NCI-H345 treated with DMSO at 0.1 percent for 48 hours (cell line): Measurements from ENCODE around the gene RAB11FIP4.
"Not testable (repeated sequence)": the region's sequence is repeated elsewhere in the genome, so short reads cannot be mapped to it uniquely, and the experiment has no call there.

ENCODE experiments used
- DNase-seq: peaks from one replicate; lab custom pipeline; 2025; ENCODE audit not compliant: unreplicated experiment; lab: John Stamatoyannopoulos, UW

The RAB11FIP4 gene, protein sequence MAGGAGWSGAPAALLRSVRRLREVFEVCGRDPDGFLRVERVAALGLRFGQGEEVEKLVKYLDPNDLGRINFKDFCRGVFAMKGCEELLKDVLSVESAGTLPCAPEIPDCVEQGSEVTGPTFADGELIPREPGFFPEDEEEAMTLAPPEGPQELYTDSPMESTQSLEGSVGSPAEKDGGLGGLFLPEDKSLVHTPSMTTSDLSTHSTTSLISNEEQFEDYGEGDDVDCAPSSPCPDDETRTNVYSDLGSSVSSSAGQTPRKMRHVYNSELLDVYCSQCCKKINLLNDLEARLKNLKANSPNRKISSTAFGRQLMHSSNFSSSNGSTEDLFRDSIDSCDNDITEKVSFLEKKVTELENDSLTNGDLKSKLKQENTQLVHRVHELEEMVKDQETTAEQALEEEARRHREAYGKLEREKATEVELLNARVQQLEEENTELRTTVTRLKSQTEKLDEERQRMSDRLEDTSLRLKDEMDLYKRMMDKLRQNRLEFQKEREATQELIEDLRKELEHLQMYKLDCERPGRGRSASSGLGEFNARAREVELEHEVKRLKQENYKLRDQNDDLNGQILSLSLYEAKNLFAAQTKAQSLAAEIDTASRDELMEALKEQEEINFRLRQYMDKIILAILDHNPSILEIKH

DNA sequence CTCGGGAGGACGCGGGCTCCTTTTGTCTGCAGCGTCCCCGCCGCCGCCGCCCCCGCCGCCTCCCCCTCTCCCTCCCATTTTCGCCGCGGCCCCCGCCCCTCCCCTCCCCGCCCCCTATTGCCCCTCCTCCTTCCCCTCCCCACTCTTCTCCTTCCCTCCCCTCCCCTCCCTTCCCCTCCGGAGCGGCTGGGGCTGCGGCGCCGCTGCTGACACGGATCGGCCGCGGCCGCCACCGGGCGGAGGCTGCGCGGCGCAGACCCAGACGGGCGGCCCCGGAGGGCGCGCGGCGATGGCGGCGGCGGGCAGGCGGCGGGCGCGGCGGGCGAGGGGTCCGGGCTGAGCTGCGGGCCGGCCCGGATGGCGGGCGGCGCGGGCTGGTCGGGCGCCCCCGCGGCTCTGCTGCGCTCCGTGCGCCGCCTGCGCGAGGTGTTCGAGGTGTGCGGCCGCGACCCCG, at the start of gene RAB11FIP4:
RAB11FIP4 (plus strand) TSS at position 180 of the 454 bp plus-strand sequence; CDS start at position 358, 178 bp downstream.
- DNase-seq = no peak

DNA sequence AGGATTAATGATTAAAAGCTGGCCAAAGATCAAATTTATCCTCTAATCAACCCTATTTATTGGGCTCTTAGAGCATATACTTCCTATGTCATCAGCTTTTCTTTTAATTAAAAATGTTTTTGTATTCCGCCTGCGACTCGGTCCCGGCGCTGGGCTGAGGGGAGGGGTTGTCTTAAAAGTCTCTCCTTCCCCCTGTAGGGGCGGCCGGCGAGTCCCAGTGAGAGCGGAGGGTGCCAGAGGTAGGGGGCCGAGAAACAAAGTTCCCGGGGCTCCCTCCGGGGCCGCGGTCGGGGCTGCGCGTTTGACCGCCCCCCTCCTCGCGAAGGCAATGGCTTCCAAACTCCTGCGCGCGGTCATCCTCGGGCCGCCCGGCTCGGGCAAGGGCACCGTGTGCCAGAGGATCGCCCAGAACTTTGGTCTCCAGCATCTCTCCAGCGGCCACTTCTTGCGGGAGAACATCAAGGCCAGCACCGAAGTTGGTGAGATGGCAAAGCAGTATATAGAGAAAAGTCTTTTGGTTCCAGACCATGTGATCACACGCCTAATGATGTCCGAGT, 46.2 kb upstream of the RAB11FIP4 start:
- not testable (repeated sequence) for DNase-seq

DNA sequence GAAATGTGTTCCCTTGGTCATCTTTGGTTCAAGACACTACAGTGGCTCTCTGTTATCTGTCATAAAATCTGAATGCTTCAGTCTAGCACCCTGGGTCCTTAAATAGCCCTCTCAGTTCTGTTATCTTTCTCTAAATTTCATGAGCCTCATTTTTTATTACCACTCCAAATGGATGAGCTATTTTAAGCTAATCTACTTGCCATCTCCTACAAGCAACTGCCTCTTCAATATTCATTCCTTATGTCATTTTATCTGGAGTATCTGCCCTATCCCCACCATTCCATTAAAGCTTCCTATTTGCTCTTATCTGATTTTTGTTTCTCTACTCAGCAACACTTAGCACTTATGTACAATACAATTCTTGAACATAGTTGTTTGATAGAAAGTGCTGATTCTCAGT, 42.0 kb upstream of the RAB11FIP4 start:
- DNase-seq = no peak

DNA sequence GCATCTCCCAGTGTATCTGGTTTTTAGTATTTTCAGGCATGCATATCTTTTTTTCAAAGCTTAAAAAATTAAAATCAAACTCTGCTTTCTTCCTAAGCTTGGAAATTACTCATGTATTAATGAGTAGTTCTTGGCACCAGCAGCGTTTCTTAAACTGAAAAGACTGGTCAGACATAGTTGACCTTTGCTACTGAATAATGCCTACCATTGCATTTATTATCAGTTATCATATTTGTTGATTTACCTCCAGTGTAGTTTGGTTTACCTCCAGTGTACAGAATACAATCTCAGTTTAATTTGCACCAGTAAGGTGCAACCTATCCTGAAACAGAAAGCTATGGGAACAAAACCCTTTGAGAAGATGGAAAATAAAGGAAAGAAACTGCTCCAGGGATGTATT, 35.5 kb upstream of the RAB11FIP4 start:
- no peak for DNase-seq

DNA sequence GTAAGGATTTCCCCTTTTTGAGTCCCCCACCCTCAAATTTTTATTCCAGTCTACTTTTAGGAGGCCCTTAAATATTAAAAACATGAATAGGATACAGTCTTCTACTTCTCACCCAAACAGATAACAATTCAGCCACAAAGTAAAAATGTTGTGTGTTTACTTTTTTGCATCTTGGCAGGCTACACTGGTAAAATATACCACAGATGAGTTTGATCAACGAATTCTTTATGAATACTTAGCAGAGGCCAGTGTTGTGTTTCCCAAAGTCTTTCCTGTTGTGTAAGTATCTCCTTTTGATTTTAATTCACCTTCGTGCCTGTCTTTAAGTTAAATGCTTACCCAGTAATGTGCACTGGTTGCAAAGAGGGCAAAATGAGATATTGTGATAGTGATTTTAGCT, 34.4 kb upstream of the RAB11FIP4 start:
- no peak for DNase-seq

DNA sequence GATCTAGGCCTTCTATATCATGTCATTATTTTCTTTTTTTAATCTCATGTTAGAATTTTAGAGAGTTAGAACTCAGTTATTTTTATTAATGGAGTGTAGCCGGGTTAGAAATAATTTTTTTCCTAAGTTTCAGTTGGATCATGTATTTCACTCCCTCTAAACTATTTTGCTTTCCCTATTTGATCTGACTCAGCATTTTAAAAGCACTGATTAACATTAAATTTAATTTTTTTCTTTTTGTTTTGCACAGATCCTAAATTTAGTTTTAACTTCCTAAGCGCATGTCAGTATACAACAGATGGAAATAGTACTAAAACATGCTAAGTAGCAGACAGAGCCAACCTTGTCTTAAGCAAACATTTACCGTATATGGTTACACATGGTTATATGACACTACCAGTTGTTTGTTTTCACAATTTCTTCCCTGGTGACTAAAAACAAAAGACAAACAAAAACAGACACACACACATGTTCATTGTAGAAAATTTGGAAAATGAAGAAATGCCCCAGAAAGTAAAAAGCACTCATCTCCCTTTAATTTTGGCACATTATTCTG, 33.6 kb upstream of the RAB11FIP4 start:
- DNase-seq = no peak

DNA sequence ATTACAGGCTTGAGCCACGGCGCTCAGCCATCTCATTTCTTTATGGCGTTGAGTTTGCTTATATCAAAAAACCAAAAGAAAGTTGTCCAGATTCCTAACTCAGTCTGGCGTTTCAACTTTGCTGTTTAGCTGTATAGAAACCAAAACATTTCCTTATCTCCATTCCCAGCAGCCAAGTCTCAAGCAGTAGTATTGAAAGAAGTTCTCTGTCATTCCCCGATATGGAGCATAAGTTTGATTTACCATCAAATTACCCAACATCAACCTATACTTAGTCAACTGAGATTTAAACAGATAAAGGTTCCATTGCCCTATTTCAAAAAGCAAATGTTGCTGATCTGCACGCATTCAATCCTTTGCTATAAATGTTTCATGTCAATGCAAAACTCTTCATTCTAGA, 27.5 kb upstream of the RAB11FIP4 start:
- no peak for DNase-seq

DNA sequence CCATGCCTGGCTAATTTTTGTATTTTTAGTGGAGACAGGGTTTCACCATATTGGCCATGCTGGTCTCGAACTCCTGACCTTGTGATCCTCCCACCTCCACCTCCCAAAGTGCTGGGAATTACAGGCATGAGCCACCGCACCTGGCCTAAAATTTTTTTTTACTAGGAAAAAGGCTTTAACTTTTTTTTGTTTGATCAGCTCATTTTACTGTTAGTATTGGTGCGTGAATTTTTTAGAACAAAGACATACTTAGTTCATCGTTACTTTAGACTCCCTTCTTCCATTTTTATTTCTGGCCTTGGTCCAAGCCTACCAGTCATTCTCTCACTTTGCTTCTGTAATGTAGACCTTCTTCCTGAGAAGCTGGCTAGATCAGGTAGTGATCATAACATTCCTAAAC, 25.4 kb upstream of the RAB11FIP4 start:
- no peak for DNase-seq

DNA sequence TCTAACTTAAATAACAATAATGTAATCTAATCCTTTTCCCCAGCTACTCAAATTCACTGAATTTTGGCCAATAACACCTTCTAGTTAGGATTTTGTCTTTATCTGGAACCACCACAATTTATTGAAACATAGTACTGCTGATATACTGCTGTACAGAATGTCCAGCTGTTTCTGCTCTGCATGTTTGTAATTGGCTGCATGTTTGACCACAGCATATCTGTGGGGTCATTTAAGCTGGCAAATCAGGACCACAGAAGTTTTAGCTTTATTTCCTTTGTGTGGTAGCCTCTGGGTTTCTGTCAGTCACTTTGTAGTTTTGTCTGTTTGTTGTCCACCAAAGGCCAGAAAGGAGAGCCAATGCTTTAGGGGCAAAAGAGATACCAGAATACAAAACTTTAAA, 22.2 kb upstream of the RAB11FIP4 start:
- DNase-seq = no peak

DNA sequence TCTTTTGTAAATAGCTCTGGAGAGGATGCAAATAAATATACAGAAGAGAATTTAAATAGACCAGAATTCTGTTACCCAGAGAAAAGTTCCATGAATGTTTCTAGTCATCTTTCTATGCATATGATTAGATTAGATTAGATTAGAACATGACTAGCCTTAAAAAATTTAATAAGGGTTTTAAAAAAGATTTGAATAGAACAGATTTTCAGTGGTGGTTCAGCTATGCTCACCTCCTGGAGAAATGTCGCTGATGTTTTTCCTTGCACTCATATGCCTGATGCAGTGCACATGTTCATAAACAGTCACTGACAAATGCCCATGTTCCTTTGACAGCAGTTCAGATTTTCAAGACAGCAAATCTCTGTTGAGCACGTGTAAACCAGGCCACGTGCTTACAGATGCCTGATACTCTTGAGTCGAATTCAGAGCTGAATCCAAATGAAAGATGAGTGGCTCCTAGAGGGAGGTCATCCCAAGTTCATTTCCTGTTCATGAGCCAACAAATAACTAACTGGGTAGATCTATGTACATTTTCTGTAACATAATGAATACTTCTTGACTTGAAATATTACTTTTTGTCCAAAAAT, 19.9 kb upstream of the RAB11FIP4 start:
- DNase-seq = no peak

DNA sequence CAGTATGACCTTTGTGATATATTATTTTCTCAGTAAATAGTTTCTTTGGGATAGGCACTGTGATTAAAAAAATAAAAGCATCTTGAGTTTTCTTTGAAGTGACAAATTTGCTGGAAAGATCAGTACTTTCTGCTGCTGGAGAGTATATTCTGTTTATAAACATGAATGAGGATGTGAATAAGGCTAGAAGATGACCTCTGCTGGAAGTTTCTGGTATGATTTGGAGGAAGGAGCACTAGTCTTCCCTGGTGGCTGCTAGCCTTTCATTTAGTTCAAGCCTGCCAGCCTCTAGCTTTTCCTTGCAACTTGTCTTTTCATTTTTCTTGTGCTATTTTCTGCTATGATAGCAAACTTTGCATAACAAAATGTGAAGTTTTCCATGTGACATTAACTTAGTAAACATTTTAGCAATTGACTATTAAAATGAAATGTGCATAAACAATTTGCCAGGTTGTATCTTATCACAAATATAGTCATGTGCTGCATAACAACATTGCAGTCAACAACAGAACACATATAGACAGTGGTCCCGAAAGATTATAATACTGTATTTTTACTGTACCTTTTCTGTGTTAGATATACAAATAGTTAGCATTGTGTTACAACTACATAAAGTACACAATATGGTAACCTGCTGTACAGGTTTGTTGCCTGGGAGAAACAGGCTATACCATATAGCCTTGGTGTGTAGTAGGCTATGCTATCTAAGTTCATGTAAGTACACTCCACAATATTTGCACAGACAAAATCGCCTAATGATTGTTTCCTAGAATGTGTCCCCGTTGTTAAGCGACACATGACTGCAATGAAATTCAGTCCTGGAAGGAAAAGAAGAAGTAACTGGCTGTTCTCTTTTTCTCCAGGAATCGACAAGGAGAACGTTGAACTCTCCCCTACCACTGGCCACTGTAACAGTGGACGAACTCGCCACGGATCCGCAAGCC, 18.1 kb upstream of the RAB11FIP4 start:
- no peak for DNase-seq

DNA sequence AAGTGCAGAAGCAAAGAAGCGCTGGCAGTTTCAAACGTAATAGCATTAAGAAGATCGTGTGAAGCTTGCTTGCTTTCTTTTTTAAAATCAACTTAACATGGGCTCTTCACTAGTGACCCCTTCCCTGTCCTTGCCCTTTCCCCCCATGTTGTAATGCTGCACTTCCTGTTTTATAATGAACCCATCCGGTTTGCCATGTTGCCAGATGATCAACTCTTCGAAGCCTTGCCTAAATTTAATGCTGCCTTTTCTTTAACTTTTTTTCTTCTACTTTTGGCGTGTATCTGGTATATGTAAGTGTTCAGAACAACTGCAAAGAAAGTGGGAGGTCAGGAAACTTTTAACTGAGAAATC, 17.4 kb upstream of the RAB11FIP4 start:
- no peak for DNase-seq

DNA sequence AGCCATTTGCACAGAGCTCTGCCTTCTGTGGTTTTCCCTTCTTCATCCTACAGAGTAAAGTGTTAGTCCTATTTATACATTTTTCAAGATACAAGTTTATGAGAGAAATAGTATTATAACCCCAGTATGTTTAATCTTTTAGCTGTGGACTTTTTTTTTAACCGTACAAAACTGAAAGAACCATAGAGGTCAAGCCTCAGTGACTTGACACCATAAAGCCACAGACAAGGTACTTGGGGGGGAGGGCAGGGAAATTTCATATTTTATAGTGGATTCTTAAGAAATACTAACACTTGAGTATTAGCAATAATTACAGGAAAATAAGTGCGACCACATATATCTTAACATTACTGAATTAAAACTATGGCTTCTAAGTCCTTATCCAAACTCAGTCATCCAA, 17.0 kb upstream of the RAB11FIP4 start:
- no peak for DNase-seq

DNA sequence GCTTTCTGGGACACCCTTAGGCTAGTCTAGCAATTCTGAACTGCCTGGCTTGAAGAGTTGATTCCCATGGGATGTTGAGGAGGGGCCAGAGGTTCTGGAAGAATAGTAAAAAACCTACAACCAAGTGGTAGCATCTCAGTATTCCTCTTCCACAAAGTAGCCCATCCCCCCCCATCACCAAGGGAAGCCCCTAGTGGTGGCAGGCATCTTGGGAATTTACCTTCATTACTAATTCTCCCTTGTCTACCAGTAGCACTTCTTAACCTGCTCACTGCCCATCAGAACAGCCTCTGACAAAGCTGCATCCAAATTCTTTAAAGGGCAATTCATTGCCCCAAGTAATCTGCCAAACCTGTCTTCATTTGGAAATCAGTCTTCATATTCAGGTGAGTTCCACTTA, 12.8 kb upstream of the RAB11FIP4 start:
- DNase-seq = no peak

DNA sequence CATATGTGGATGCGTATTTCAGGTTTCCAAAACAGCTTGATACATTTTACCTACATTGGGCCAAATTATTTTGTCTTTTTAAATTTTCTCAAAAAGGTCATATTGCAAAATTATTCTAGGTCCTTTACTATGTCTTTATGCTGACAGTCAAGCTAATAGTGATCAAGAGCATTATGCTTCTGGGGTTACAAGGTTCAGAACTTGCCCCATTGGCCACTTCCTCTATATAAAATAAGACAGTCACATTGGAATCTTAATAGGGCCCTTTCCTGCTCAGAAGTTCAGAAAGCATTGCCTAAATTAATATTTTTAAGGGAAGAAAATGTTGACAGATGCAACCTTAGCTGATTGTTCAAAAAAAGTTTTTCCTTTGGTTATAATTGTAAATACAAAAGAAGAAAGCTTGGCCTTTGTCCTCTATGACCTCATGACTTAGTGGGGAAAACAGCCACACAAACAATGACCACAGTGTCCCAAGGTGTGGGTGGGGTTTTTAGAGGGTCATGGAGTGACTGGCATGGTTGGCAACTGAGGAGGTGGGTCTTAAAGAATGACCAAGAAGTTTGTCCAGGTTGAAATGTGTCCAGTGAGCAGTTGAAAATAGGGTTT, 11.8 kb upstream of the RAB11FIP4 start:
- no peak for DNase-seq

DNA sequence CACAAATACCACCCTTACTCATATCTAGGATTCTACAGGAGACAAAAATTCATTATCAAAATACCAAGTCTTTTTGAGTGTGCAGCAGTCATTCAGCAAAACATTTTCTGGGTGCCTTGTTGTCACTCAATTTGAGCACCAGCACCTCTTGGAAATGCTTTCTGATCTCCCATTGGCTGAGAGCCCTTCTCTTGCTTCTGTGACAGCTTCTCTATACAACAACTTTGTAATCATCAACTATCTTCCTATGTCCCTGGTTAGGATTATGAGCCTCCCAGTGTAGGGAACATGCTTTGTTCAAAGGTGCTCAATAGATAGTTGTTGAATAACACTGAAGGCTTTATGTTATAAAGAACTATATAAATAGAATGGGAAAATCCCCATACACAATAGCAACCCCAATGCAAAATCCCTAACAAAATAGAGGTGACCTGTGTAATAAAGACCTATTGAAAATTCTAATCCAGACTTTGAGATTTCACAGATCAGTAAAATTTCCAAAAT, 10.3 kb upstream of the RAB11FIP4 start:
- no peak for DNase-seq

DNA sequence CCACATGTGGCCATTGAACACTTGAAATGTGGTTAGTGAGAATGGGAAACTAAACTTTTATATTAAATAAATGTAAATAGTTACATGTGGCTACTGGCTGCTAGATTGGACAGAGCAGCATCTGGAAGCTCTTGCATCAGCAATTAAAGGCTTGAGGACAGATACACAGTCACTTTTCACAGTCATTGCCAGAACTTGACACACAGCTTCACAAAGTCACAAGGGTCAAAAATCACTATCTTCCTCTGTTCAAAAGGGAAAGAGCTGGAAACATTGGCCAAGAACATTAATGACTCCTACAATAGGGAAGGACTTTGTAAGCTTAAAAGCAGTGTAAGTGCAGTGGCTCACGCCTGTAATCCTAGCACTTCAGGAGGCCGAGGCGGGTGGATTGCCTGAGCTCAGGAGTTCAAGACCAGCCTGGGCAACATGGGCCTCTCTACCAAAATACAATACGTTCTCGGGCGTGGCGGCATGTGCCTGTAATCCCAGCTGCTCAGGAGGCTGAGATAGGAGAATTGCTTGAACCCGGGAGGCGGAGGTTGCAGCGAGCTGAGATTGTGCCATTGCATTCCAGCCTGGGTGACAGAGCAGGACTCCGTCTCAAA, 8.7 kb upstream of the RAB11FIP4 start:
- DNase-seq = not testable (repeated sequence)

DNA sequence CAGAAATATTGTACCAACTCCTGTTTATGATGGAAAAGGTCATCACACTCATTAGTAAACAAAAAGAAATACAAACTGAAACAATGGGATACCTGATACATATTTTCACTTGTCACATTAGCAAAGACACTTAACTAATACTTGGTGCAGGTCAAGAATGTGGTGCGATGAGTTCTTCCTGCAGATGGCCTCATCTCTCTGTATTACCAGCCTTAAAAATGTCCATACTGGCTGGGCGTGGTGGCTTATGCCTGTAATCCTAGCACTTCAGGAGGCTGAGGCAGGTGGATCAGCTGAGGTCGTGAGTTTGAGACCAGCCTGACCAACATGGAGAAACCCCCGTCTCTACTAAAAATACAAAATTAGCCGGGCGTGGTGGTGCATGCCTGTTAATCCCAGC, 8.0 kb upstream of the RAB11FIP4 start:
- not testable (repeated sequence) for DNase-seq
